ENCODE results near the gene VAC14.

- TF ChIP-seq CTCF (conservative IDR thresholded peaks at IDR 0.05; ENCODE audit: low read depth, low read length), result no peak
- no peak for TF ChIP-seq EZH2phosphoT487 (IDR thresholded peaks at IDR 0.05; ENCODE audit: borderline replicate concordance, low read length)
- TF ChIP-seq EZH2 (IDR thresholded peaks at IDR 0.05; ENCODE audit: low read length, unreplicated experiment), result no peak
Observed at GRCh38 chr16:70678121-70678897, 122.6 kb downstream of the VAC14 start.
